ENCODE measurements around the gene RAB3IL1.
A peak's percentile ranks its signal among the peaks of the same experiment; 100 is the strongest.
"Not testable (repeated sequence)": the region's sequence is repeated elsewhere in the genome, so short reads cannot be mapped to it uniquely, and the experiment has no call there.

The RAB3IL1 gene

GRCh38 chr11:61885784-61886580 lies 31.4 kb downstream of the RAB3IL1 start:
- DNase-seq (ENCODE audit: low read depth in 3 of 3), result no peak

DNA sequence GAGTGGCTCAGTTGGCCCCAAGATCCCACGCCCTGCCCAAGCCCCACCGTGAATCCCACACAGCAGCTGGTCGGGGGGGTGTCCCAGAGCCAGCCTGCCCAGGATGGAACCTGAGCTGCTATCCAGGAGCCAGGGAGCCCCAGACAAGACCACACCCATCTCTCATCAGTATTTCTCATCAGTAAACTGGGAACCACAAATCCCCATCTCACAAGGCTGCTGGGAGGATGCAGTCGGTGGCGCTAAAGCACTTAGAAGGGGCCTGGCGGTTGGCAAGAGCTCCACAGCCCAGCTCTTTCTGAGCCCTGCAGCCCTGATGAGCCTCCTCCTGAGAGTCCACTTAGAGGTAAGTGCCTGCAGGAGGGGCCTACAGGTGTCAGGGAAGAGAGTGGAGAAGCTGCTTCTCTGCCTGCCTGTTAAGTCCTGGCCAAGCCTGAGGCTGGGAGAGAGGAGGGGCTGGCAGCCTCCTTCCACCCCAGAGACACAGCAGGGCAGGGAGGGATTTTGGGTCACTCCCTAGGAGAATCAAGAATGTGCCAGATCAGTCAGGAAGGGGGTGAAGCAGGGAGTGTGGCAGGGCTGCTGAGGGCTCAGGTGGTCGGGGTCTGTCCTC lies 32.1 kb downstream of the RAB3IL1 start:
- DNase-seq (ENCODE audit: low read depth in 3 of 3), result no peak

- no peak for DNase-seq (ENCODE audit: low read depth in 3 of 3)
Observed at GRCh38 chr11:61883947-61884346, 33.4 kb downstream of the RAB3IL1 start.

DNA sequence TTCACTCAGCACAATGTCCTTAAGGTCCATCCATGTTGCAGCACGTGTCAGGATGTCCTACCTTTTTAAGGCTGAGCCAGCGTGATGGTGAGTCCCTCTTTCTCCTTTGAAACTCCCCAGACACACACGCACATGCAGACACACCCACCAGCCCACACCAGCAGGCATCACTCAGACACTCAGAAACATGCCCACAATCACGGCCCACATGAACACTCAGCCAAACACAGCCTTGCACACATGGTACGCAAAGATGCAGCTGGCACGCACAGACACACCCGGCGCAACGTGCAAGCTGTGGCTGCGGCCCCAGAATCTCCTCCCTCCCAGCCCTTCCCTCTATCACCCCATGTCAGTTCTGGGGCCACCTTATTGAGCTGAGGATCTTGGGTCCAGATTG lies 34.0 kb downstream of the RAB3IL1 start:
- DNase-seq (ENCODE audit: low read depth in 3 of 3), result no peak

GRCh38 chr11:61882879-61883278 lies 34.5 kb downstream of the RAB3IL1 start:
- no peak for DNase-seq (ENCODE audit: low read depth in 3 of 3)

GRCh38 chr11:61882267-61882666 lies 35.1 kb downstream of the RAB3IL1 start:
- not testable (repeated sequence) for DNase-seq (ENCODE audit: low read depth in 3 of 3)

- DNase-seq (ENCODE audit: low read depth in 3 of 3), result no peak
Observed at GRCh38 chr11:61881397-61881796, 36.0 kb downstream of the RAB3IL1 start.

DNA sequence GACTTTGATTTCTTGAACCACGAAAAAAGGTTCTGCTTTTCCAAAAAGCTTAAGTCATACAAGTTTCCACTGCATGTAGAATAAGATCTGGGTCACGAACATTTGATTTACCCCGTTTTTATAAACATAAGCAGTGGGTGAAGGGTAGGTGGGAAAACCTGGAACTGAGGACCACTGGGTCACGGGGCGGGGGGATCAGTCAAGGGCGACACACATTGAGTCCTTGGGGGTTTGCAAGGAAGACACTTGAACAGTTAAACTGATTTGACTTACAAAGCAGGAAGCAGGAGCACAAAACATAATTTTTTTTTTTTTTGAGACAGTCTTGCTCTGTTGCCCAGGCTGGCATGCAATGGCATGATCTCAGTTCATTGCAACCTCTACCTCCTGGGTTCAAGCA lies 36.9 kb downstream of the RAB3IL1 start:
- DNase-seq (ENCODE audit: low read depth in 3 of 3), result no peak

GRCh38 chr11:61880031-61880430 lies 37.3 kb downstream of the RAB3IL1 start:
- no peak for DNase-seq (ENCODE audit: low read depth in 3 of 3)

DNA sequence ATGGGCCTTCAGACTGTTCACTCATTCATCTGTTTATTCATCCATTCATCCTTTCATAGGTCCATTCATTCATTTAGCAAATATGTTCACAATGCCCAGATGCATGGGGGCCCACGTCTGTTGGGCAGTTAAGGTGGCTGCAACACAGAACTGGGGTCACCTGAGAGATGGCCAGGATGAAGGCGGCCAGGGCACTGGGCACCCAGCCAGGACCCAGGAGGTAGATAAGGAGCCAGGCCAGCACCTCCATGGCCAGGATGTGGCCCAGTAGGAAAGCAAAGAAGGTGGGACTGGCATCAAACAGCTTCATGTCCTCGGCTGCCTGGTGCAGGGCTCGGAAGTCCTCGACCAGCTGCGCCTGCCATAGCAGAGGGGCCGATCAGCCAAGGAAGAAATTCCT lies 38.2 kb downstream of the RAB3IL1 start:
- no peak for DNase-seq (ENCODE audit: low read depth in 3 of 3)

DNA sequence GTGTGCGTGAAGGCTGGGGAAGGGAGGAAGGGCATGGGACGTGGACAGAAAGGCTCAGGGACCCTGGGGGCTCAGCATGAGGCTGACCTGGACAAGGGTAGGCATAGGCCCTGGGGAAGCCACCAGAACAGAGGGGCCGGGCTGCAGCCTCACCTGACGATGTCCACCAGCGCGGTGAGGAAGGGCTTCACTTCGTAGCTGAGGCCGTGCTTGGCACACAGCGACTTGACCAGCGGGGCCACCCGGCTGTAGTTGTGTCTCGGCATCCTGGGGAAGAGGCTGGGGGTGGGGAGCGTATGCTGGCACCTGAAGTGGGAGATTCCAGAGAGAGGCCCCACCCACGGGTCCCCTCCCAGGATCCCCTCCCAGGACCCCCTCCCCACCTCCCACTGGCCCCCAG lies 41.7 kb downstream of the RAB3IL1 start:
- no peak for DNase-seq (ENCODE audit: low read depth in 3 of 3)

DNA sequence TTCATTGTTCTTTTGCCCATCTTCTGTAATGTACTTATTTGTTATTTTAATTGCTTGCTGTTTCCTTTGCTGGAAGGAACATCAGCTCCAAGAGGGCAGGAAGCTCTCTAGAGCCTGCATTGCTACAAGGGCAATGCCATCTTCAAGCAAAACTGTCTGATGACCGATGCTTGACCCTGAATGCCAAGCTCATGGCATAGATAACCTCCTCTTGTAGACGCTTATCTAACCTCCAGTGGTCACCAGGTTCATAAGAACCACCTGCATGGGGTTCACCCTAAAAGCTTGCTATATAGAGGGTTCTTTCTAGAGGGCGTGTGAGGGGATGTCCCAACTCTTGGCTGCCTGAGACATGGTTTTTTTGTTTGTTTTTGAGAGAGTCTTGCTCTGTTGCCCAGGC lies 42.5 kb downstream of the RAB3IL1 start:
- DNase-seq (ENCODE audit: low read depth in 3 of 3), result no peak

GRCh38 chr11:61874377-61874809 lies 43.0 kb downstream of the RAB3IL1 start:
- DNase-seq (ENCODE audit: low read depth in 3 of 3), result no peak

GRCh38 chr11:61873588-61874376 lies 43.6 kb downstream of the RAB3IL1 start:
- DNase-seq (ENCODE audit: low read depth in 3 of 3), result no peak

DNA sequence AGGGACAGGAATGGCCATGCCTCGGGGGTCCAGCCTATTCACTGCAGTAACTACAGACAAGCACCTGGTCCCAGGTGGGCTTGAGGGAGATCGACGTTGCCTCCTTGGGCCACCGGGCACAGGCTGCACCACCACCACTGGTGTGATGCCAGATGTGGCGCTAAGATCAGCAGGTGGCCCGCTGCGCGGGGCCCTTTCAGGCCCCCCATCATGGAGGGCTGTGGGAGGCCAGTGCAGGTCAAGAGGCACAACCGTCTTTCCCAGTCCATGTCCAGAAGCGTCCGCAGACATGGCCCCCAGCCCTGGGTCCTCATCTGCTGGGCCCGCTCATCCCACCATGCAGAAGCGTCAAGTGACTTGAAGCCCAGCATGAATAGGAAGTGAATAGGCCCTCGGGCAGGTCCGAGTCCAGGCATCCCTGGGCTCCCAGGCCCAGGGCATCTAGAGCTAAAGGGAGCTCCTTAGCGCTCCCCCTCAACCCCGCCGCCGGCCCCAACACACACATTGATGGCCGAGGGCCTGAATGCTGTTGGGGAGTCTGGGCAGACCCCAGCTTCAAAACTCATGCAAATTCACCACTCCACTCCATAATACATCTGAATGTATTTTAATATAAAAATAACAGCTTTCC lies 44.3 kb downstream of the RAB3IL1 start:
- DNase-seq (ENCODE audit: low read depth in 3 of 3), result no peak

DNA sequence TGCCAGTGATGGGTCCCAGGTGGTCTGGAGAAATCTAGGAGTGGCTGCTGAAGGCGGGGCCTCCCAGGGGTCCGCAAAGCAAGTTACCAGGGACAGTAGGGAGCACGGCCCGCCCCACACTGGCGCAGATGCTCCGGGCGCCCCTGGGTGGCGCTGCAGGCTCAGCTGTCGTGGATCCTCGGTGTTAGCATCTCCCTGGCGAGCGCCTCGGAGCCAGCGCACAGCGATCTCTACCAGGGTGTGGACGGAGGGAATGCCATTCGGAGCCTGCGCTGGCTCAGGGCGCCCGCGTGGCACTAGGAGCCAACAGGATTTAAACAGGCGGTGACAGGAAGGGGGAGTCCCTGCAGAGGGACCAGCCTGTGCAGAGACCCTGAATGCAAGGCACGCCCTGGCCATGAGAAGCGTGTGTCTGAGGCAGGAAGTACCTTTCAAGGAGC lies 46.2 kb downstream of the RAB3IL1 start:
- peak; percentile 39 to 50 (median 49) for DNase-seq (ENCODE audit: low read depth in 3 of 3)

GRCh38 chr11:61870541-61871031 lies 46.8 kb downstream of the RAB3IL1 start:
- DNase-seq (ENCODE audit: low read depth in 3 of 3), result no peak

GRCh38 chr11:61869708-61870451 lies 47.5 kb downstream of the RAB3IL1 start:
- no peak for DNase-seq (ENCODE audit: low read depth in 3 of 3)

DNA sequence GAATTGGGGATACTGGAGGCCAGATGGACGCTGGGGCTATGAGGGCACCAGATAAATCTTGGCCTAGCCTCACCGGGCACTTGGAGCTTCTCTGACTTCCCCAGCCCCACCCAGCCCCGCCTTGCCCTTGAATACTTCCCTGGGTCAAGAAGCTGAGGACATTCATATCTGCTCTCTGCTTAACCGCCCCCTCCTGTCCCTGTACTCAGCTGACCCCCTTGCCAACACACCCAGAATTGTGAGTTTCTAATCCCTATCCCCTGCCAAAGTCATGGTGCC lies 48.0 kb downstream of the RAB3IL1 start:
- DNase-seq (ENCODE audit: low read depth in 3 of 3), result no peak

DNA sequence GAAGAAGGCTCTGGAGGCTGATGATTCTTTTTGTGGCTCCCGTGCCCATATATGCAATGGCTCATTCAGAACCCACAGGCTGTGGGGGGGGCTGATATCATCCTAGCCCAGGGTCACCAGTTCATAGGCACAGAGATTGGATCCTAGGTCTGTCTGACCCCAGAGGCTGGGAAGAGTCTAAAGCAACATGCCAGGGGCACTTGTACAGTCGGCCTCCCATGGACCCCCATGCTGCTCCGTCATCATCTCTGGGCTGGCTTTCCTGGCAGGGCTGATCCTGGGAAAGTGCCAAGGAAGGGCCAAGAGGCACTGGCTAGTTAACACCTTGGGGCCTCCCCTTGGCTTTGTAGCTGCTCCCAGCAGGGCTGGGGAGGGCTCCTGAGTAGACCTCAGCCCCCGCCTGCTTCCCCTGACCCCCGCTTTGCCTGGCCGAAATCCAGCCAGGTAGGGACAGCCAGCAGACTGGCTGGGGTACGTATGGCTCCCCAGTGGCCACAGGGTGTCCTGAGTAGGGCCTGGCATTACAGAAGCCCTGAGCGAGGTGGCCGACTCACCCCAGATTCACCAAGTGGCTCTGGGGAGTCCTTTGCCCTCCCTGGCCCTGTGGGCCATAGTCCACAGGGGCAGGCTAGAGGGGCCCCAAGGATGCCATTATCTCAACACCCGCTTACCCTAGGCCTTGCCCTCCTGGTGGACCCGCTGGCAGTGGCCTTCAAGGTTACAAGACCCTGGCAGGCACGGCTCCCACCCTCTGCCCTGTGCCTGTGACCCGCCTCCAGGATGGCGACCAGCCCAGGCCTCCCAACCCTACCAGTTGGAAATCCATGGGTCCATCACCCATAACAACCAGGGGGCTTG lies 48.6 kb downstream of the RAB3IL1 start:
- DNase-seq (ENCODE audit: low read depth in 3 of 3), result no peak

DNA sequence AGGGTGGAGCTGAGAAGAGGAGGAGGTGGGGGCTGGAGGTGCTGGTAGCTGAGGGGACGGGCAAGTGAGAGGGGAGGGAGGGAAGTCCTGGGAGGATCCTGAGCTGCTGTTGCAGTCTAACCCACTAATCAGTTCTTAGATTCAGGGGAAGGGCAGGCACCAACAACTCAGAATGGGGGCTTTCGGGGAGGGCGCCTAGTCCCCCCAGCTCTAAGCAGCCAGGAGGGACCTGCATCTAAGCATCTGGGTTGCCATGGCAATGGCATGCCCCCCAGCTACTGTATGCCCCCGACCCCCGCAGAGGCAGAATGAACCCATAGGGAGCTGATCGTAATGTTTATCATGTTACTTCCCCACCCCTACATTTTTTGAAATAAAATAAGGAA lies 50.4 kb downstream of the RAB3IL1 start:
- DNase-seq (ENCODE audit: low read depth in 3 of 3), result no peak

Measured in stimulated activated CD4-positive, alpha-beta T cell treated with anti-CD3 and anti-CD28 coated beads, TNF-alpha, amount 100 ng/mL, for 48 hours (primary cell).